ENCODE results near the gene PARP14. TPM values are rescaled to one million over a fixed set of nuclear protein-coding genes. Genes with fewer than 3 reads are reported as not detected.

PARP14 gene
- total RNA-seq, 1 experiment from 2014 or later = 17.4 TPM

- Histone ChIP-seq H3K23ac (ENCODE audit: insufficient read length, low read depth, low read length) (no peak overlapping the region), H4K20me1 (ENCODE audit: control insufficient read depth, insufficient read depth, insufficient read length) (no peaks in the 10 kb centered on the region), H3K56ac (ENCODE audit: insufficient read length, low read depth, low read length) (no peak overlapping the region), H3K4me2 (ENCODE audit: insufficient read depth, insufficient read length, low read length) (no peak overlapping the region), H3K18ac (ENCODE audit: insufficient read length, low read depth, low read length) (no peak overlapping the region), H3K4me1 (ENCODE audit: insufficient read depth, low read length) (no peaks in the 10 kb centered on the region), H3K79me2 (ENCODE audit: insufficient read depth, low read length) (no peaks in the 10 kb centered on the region), H3T11ph (ENCODE audit: low read length) (no peak overlapping the region), H2AFZ (ENCODE audit: low read length) (no peak overlapping the region), H3K9me3 (ENCODE audit: control insufficient read depth, low read depth, low read length) (no peaks in the 10 kb centered on the region), H3K23me2 (ENCODE audit: insufficient read length, low read depth, low read length, poor library complexity, severe bottlenecking) (no peaks in the 10 kb centered on the region), H3K9ac (ENCODE audit: extremely low read depth, insufficient read length, low read length) (no peak overlapping the region), H3K27me3 (ENCODE audit: insufficient read depth, low read length) (no peaks in the 10 kb centered on the region), H3K27ac (ENCODE audit: insufficient read length, low read depth, low read length) (no peak overlapping the region), H2BK5ac (ENCODE audit: insufficient read length, low read length) (no peak overlapping the region), H2AK5ac (ENCODE audit: insufficient read length, low read length) (no peak overlapping the region), H3K14ac (ENCODE audit: insufficient read depth, low read length) (no peak overlapping the region), H4K5ac (ENCODE audit: insufficient read length, low read depth, low read length) (no peak overlapping the region), H2BK120ac (ENCODE audit: low read depth, low read length, poor library complexity, severe bottlenecking) (no peak overlapping the region), H4K8ac (replicated peaks; ENCODE audit: insufficient read length, low read depth, low read length) (no peak overlapping the region), H2BK20ac (ENCODE audit: low read depth, low read length, poor library complexity, severe bottlenecking) (no peak overlapping the region), H4K91ac (ENCODE audit: insufficient read length, low read depth, low read length) (no peak overlapping the region), H2BK12ac (ENCODE audit: insufficient read length, low read depth, low read length) (no peak overlapping the region), H3K4ac (ENCODE audit: low read depth, low read length) (no peak overlapping the region), H2BK15ac (ENCODE audit: low read depth, low read length) (no peak overlapping the region), H3K79me1 (ENCODE audit: insufficient read depth, low read depth, low read length, poor library complexity, severe bottlenecking) (no peaks in the 10 kb centered on the region)
- Mint-ChIP-seq H3K27me3 (ENCODE audit: low read depth) (no peaks in the 10 kb centered on the region), H3K9me3 (no peaks in the 10 kb centered on the region), H3K4me3 (no peak overlapping the region), H3K4me1 (no peaks in the 10 kb centered on the region), H3K27ac (no peak overlapping the region), H3K36me3 (ENCODE audit: insufficient read depth in 1 of 3, low read depth in 3 of 3) (peaks cover 0 to 12% (median 0%) of the 10 kb centered on the region in 3 experiments; a peak in 2 of 7 replicates)
- no peak for DNase-seq
- TF ChIP-seq CTCF (conservative IDR thresholded peaks at IDR 0.05) = no peak
Measured at GRCh38 chr3:122695927-122696561, 15.4 kb downstream of the PARP14 start.
